ENCODE measurements around the gene ETV6.
A peak's percentile ranks its signal among the peaks of the same experiment; 100 is the strongest.

Gene ETV6

DNA sequence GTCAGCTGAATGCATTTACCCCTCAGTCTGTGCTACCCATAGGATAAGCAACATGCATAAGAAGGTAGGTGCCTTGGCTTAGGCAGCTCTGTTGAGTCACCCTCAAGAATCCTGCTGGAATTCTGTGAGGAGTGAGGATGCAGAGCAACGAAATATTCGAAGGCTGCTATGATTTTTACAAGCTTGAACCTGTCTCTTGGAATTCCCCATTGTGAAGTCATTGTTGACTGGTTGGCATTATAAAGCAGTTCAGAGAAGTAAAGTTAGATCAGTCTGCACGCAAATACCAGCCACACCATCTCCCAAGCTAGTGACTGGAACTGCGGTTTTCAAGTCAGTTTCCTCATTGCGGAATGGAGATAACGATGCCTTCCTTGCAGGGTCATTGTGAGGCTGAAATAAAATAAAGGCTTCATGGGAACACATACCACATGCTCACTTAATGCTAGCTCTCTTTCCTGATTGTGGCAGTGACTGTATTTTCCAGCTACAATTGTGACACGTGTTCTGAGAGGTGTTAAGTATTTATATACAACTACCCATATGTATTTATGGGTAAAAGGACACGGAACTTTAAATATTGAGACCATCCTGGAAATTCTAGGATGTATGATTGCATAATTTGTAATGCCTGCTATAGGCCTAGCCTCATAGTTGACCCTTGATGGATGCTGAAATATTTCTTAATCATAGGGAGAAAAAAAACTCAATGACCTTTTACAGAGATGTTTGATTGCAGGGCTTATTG lies 96.7 kb downstream of the ETV6 start:
- TF ChIP-seq CTCF (conservative IDR thresholded peaks at IDR 0.05; ENCODE audit: low read length) (no peak), EZH2phosphoT487 (IDR thresholded peaks at IDR 0.05; ENCODE audit: borderline replicate concordance) (no peak)
- Histone ChIP-seq H3K4me3 (ENCODE audit: low read length, poor library complexity, severe bottlenecking) (no peak overlapping the region), H4K20me1 (ENCODE audit: insufficient read depth, low read length, poor library complexity, severe bottlenecking) (peaks cover 33% of the 10 kb centered on the region), H2AFZ (ENCODE audit: low read length) (no peak overlapping the region), H3F3A (ENCODE audit: low read depth) (no peaks in the 10 kb centered on the region), H3K27me3 (ENCODE audit: insufficient read depth, low read length, poor library complexity, severe bottlenecking) (no peaks in the 10 kb centered on the region), H3K9me3 (ENCODE audit: insufficient read depth, low read depth, low read length) (no peaks in the 10 kb centered on the region), H3K9ac (ENCODE audit: low read depth, low read length, poor library complexity, severe bottlenecking) (peak overlapping the region; percentile 32), H3K36me3 (ENCODE audit: insufficient read depth, low read length) (peaks cover 11% of the 10 kb centered on the region; the same call in 1 of the 2 replicates), H3K4me1 (ENCODE audit: insufficient read depth, low read length, poor library complexity, severe bottlenecking) (peaks cover 28% of the 10 kb centered on the region), H3K9me2 (replicated peaks; ENCODE audit: low read depth, low read length) (no peaks in the 10 kb centered on the region), H3K79me2 (ENCODE audit: insufficient read depth, low read length) (peaks cover 100% of the 10 kb centered on the region), H3K4me2 (ENCODE audit: low read depth, low read length, poor library complexity, severe bottlenecking) (peak overlapping the region; percentile 31)

GRCh38 chr12:11746940-11747716 lies 97.7 kb downstream of the ETV6 start:
- H2AFZ ChIP-seq (ENCODE audit: low read length) = no peak overlapping the region
- H3K4me2 ChIP-seq (ENCODE audit: low read depth, low read length, poor library complexity, severe bottlenecking) = no peak overlapping the region
- H3K4me1 ChIP-seq (ENCODE audit: insufficient read depth, low read length, poor library complexity, severe bottlenecking) = peaks cover 24% of the 10 kb centered on the region
- H3K4me3 ChIP-seq (ENCODE audit: low read length, poor library complexity, severe bottlenecking) = no peak overlapping the region
- H3K9ac ChIP-seq (ENCODE audit: low read depth, low read length, poor library complexity, severe bottlenecking) = no peak overlapping the region
- H4K20me1 ChIP-seq (ENCODE audit: insufficient read depth, low read length, poor library complexity, severe bottlenecking) = peaks cover 33% of the 10 kb centered on the region
- H3K36me3 ChIP-seq (ENCODE audit: insufficient read depth, low read length) = peaks cover 15% of the 10 kb centered on the region; the same call in 1 of the 2 replicates
- no peaks in the 10 kb centered on the region for H3K9me3 ChIP-seq (ENCODE audit: insufficient read depth, low read depth, low read length)
- peaks cover 100% of the 10 kb centered on the region for H3K79me2 ChIP-seq (ENCODE audit: insufficient read depth, low read length)
- H3K27me3 ChIP-seq (ENCODE audit: insufficient read depth, low read length, poor library complexity, severe bottlenecking) = no peaks in the 10 kb centered on the region
- H3K9me2 ChIP-seq (replicated peaks; ENCODE audit: low read depth, low read length) = no peaks in the 10 kb centered on the region
- H3F3A ChIP-seq (ENCODE audit: low read depth) = no peaks in the 10 kb centered on the region
- TF ChIP-seq CTCF (conservative IDR thresholded peaks at IDR 0.05; ENCODE audit: low read length) (no peak), EZH2phosphoT487 (IDR thresholded peaks at IDR 0.05; ENCODE audit: borderline replicate concordance) (no peak)

DNA sequence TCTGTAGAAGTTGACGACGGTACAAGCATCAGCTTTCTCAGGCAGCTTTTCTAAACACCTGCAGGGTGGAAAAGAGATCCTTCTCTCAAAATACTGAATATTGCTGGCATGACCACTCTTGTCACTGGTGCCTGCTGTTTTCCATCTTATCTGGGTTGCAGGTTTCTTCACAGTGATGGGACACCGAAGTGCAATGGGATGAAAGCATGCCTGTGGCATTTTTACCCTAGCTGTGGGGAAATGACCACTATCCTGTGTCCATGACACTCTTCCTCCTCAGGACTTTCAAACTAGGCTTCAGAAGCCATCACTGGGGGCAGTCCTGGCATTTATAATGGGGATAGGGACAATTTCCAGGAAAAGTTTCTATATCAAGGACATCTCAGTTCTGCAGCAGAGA lies 98.5 kb downstream of the ETV6 start:
- Histone ChIP-seq H3K79me2 (ENCODE audit: insufficient read depth, low read length) (peaks cover 100% of the 10 kb centered on the region), H3K9me3 (ENCODE audit: insufficient read depth, low read depth, low read length) (no peaks in the 10 kb centered on the region), H3K9me2 (replicated peaks; ENCODE audit: low read depth, low read length) (no peaks in the 10 kb centered on the region), H2AFZ (ENCODE audit: low read length) (no peak overlapping the region), H3K4me3 (ENCODE audit: low read length, poor library complexity, severe bottlenecking) (no peak overlapping the region), H3K4me2 (ENCODE audit: low read depth, low read length, poor library complexity, severe bottlenecking) (no peak overlapping the region), H4K20me1 (ENCODE audit: insufficient read depth, low read length, poor library complexity, severe bottlenecking) (peaks cover 31% of the 10 kb centered on the region), H3K27me3 (ENCODE audit: insufficient read depth, low read length, poor library complexity, severe bottlenecking) (no peaks in the 10 kb centered on the region), H3K9ac (ENCODE audit: low read depth, low read length, poor library complexity, severe bottlenecking) (no peak overlapping the region), H3K4me1 (ENCODE audit: insufficient read depth, low read length, poor library complexity, severe bottlenecking) (peaks cover 23% of the 10 kb centered on the region), H3K36me3 (ENCODE audit: insufficient read depth, low read length) (peaks cover 23% of the 10 kb centered on the region; the same call in 1 of the 2 replicates), H3F3A (ENCODE audit: low read depth) (no peaks in the 10 kb centered on the region)
- TF ChIP-seq CTCF (conservative IDR thresholded peaks at IDR 0.05; ENCODE audit: low read length) (no peak), EZH2phosphoT487 (IDR thresholded peaks at IDR 0.05; ENCODE audit: borderline replicate concordance) (no peak)
